Coronary artery (tissue), 2 donors: Measurements from ENCODE around the gene VSIR.

Experiments used
- DNase-seq: peaks from one replicate; pipeline ENCODE4 v3.0.0-alpha.2; 2017; ENCODE audit warnings: low spot score
- H3K27ac ChIP-seq, 2 donors: fragments of 200-600 bp; sonication (generic); one replicate each; pipeline ENCODE4 v1.5.1; 2016 to 2019
- H3K4me3 ChIP-seq: fragments of 200-600 bp; sonication (generic); 2 replicates; pipeline ENCODE4 v1.5.1; 2016; ENCODE audit warnings: mild to moderate bottlenecking, moderate library complexity
- CTCF ChIP-seq: fragments of 200-600 bp; sonication (generic); IDR thresholded peaks from one replicate; pipeline ENCODE4 v1.5.1; 2019; ENCODE audit warnings: antibody characterized with exemption

VSIR gene

DNA sequence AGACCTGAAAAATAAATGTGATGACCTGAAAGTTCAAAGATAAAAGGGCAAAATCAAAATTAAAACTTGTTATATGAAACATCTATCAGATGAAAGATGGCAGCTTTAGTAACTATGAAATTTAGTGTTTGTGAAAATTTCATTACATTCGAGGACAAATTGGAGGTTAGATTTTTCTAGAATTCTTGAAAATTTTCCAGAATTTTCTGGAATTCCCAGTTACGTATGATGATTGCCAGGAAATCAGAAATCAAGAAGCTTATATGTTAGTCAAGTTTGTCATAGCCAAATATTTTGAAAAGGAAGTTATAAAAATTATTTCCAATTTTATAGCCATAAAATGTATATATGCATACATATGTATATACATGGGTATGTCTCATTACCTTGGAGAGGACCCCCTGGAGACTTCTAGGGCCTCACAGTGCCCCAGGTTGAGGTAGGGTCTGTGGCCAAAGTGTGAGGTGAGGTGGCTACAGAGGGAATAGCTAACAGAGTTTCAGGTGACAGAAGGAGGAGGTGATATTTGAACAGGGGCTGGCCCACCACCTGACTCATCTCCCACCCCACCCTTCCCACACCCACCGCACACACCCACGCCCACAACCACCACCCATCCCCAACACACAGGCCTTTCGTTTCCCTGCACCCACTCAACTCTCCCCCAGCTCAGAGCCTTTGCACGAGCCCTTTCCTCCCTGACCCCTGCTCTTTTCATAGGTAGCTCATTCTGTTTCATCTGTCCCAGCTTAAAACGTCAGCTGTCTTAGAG, 75.2 kb downstream of the VSIR start:
- no peak for DNase-seq
- no peak overlapping the region for H3K4me3 ChIP-seq
- no peak for TF ChIP-seq CTCF
- no peak overlapping the region for H3K27ac ChIP-seq
